Myocyte (in vitro differentiated cells): ENCODE data around the gene PDE6H. TPM values are rescaled to one million over a fixed set of nuclear protein-coding genes. Genes with fewer than 3 reads are reported as not detected.
A peak's percentile ranks its signal among the peaks of the same experiment; 100 is the strongest.

Experiments
- DNase-seq: peaks from one replicate; pipeline ENCODE4 v3.0.0-alpha.2; 2012; ENCODE audit warnings: low read depth
- total RNA-seq: library from RNA; depleted of rRNA; stranded (reverse); fragments of >200 nt; gene quantifications from 2 replicates; pipeline ENCODE4 v1.2.3, GENCODE V29; 2014

Gene PDE6H
- total RNA-seq, 1 donor from 2014 or later: not detected

DNA sequence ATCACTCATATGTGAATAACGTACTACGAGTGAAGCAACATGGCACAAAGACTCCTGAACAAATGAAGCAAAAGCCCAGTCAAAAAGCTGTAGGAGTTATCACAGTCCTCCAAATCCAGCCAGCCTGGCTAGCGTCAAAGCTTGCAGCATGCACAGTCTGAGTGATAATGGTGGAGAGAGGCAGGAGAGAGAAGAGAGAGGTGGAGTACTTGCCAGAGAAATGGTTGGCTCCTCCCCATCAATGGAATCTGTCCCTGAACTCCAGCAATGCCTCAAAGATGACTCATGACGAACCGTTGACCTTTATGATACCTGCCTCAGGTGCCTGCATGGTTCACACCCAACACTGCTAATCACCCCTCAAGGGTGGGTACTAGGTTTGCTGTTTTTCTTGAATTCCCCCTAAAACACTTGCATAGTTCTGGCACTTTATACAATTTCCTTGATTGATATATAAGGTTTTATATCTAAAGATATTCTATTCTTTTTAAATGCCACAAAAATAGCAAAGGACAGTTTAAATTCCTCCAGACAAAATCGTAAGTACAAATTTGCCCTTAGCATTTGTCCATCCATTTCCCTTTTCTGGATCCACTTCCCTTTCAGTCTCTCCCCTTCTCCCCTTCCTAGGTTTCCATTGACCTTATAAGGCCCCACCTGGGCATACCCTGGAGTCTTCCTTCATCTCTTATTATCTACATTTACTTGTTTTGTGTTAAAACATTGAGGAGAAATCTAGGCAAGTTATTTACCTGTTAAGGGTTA is 21.7 kb upstream of the PDE6H start:
- no peak for DNase-seq

DNA sequence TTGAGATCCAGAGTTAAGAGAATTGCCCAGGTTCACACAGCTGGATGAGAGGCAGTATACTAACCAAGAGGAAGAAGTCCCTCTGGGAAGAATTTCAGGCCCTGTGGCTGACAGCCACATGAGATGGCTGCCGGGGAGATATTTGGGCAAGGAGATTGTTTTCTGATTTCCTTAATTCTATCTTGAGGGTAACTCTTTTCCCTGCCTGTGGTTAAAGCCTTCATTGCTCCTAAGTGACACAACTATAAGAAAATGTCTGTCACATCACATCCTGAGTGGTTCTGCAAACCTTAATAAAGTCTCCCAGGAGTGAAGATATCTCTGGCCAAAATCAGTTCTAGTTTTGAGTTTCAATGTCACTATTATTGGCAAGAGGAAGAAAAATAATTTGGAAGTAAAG is 21.0 kb upstream of the PDE6H start:
- no peak for DNase-seq

DNA sequence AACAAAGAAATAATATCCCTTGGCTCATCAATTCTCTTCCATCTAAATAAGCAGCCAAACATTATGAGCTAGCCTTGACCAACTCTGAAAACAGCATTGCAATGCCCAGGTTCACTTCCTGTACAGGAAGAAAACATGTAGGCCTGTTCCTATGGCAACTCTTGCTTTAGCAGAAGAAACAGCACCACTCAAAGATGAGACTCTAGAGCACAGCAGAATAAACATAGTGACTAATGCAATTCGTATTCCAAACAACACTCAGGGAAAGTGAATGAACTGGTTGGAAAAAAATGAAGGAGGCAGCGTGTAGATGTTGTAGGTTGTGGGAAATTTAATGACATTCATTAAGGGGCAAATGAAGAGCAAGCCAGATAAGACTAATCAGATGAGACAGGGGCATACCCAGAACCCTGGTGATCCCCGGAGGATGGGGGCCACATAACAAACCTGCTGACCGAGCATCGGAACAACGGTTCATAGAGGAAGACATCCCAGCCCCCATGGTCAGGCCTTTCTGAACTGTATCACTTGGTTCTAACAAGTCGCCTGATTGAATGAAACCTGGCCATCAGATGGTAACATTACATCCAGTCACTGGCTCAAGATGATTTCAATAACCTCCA is 20.4 kb upstream of the PDE6H start:
- DNase-seq: peak; percentile 63

DNA sequence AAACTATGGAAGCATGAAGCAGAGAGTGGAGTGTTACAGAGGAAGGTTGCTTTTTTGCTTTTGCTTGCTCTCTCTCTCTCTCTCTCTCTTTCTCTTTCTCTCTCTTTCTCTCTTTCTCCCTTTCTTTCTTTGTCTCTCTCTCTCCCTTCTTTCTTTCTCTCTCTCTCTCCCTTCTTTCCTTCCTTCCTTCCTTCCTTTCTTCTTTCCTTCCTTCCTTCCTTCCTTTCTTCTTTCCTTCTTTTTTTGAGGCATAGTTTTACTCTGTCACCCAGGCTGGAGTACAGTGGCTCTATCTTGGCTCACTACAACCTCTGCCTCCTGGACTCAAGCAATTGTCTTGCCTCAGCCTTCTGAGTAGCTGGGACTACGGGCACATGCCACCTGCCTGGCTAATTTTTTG is 19.1 kb upstream of the PDE6H start:
- DNase-seq: no peak

DNA sequence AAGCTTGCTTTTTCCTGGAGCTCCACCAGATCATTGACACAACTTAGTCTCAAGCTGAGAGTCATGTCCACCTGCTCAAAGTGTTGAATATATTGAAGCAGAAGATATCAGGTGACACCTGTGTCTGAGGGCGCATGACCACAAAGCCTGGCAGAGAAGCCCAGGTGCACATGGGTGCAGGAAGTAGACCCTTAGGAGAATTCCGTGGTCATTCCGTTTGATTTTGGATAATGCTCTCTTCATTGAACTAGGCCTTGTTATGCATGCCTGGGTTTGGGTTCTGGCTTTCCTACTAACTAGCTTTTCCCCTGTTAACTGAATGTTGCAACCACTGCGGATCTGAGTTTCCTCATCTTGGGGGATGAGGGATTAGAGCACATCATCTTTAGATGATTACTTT is 18.6 kb upstream of the PDE6H start:
- no peak for DNase-seq

DNA sequence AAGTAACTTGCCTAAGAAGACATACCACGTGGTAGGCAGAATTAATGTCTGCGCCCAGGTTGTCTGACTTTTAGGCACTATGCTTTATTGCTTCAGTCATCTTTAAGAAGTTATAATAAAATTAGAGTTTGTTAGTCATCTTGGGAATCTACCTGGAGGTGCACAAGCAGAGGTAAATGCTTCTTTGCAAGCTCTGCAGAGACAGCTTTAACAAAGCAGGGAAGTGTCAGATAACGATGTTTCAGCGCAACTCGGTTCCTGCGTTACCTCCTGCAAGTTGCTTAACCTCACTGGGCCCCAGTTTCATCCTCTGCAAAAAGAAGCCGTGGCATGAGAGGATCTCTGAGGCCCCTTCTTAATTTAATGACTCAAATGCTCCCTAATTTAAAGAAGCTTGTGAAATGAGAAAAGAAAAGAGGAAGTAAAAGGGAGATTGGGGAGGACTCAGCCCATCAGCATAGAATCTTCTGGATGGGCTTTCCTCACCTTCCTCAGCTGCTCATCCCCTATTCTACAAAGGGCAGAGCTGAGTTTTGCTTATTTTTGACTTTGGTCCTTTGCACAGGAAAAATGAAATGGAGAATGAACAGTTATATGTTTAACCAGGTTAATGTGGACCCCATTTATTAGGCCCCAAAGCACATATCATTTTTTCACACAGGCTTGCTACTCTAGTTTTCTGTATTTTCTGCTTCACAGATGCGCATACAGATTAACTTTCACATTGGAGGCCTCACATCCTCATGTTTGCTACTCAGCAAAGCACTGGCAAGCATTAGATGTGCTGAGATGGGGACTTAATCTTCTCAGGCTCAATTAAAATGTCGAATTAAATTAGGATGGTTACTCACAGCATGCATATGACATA is 16.6 kb upstream of the PDE6H start:
- DNase-seq: no peak

DNA sequence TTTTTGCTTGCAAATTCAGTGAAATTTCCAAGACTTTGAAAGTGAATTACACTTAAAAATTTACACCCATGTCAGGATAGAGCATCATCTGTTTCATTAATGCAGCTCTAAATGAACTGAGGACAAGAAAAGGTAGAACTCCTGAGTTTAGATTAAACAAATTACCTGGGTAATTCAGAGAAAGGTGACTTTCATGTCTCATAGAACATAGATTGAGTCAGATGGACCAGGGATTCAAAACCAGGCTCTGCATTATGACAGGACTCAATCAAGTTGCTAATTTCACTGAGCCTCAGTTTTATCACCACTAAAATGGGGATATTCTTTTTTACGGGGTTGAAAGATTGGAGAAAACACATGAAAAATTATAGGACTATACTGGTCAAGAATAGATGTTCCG is 15.9 kb upstream of the PDE6H start:
- no peak for DNase-seq

DNA sequence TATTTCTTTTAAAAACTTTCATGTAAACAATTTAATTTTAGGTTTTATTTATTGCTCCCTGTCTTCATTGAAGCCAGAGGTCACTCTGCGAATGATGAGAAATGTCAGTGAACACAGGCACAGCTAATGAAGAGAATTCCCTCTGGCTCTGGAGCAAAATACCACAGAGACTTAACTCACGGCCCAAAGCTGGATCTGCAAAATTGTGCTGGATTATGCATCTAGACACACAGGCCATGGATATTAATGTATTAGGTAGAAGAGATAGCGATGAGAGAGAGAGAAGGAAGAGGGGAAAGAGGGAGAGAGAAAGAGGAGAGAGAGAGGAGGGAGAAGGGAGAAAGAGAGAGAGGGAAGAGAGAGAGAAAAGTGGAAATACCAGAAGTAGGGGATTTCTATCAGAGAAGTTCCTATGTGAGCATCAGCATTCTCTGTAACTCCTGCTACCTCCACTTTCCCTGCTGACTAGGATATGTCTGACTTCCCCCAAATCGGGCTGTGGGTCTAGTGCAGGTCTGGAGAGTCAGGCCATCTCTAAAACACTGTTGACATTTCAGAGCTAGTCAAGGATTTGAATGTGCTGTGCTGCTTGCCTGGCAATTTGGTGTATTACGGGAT is 15.2 kb upstream of the PDE6H start:
- no peak for DNase-seq

DNA sequence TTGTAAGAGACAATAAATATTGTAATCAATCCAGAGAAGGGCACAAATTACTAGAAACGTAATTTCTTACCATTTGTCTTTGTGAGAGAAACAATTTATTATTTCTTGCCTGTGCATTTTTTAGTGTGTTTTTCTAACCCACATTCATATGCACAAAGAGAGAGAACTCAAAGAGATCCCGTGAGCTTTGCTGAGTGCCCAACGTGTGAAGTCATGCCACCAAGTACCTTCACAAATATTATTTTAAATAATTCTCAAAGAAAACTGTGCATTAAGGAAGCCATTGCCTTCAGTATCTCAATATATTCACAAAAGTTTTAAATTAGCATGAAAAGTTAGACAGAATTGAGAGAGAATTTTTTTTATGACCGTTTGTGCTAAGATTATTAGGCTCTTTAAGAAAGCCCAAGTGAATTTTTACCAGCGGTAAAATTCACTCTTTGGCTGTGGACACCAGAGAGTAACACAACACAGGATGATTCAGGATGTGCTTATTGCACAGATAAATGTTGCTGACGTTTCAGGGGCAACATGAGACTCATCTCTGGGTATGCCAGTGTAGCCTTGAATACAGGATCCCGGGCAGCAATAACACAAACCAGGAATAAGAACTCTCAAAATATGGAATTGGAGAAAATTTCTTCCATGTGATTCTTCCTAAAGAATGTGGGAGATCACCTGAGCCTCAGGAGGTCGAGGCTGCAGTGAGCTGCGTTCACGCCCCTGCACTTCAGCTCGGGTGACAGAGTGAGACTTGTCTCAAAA is 14.3 kb upstream of the PDE6H start:
- DNase-seq: no peak

DNA sequence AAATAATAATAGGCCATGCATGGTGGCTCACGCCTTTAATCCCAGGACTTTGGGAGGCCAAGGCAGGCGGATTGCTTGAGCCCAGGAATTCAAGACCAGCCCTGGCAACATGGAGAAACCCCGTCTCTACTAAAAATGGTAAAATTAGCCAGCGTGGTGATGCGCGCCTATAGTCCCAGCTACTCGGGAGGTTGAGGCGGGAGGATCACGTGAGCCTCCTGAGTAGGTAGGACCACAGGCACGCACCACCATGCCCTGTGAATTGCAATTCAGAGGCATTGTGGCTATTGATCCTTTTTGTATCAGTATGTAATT is 13.8 kb upstream of the PDE6H start:
- no peak for DNase-seq

DNA sequence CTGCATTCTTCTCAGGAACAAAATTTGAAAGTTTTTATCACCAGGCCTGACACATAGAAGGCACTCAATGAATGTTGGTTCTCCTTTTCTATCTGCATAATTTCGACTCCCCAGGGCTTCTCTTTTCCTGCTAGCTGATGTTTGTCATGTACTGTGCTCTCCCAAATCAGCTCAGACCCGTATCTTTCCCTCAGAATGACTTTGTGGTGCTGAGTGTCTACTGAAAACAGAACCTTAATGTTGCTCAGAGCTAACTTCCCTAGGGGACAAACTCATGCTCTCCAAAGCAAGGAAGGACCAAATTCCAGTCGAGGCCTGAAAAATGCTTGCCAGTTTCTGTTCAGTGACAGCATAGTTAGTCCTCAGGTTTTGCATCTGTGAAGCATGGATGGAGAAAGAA is 13.4 kb upstream of the PDE6H start:
- no peak for DNase-seq

DNA sequence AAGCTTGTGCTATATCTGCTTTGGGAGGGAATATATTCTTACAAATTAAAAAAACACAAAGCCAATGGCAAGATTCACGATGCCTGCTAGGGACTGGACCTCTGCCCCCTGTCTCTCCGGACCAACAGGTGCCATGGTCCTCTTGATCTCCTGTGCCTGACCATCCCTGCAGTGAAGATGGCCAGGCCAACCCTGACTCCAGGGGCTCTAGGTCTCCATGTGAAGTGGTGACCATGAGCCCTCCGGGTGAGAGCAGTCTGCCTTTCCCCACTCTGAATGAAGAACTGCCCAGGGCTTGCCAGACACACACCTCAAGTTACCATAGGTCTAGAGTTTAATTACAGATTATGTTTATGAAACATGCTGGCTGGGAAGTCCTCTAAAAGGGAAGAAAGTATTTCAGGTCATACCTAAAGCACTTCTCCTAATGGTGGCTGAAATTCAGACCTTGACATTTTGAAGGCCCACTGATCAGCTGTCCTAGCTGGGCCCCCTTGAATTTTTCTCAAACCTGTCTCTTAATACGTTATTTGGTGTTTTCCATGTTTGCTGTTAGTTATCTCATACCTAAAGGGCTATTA is 12.8 kb upstream of the PDE6H start:
- no peak for DNase-seq

DNA sequence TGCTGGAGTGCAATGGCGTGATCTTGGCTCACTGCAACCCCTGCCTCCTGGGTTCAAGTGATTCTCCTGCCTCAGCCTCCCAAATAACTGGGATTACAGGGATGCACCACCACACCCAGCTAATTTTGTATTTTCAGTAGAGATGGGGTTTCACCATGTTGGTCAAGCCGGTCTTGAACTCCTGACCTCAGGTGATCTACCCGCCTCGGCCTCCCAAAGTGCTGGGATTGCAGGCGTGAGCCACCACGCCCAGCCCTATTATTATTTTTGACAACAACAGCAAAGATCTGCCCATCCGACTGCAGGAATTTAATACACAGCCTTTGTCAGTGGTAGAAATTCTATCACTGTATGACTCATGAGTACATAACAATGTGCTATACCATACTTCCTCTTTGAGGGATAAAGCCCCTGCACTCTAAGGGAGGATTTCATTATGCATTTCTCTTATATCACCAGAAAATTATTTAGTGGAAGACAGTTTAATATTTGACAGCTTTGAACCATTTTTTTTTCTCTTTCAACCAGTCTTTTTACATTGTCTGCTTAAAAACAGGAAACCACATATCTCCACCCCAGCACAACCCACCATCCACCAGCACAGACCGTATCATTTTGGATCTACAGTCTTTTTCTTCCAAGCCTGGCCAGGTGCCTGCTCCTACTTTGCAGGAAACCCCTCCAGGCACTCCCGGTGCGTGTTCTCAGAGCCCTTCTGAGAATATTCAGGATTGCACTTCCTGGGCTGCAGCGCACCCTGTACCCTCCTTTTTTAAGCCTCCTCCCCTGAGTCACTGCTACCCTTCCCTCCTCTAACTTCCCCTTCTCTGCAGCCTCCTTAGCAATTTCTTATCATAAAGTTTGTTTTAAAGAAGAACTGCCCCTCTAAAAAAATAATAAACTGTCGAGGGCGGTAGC is 12.0 kb upstream of the PDE6H start:
- no peak for DNase-seq

DNA sequence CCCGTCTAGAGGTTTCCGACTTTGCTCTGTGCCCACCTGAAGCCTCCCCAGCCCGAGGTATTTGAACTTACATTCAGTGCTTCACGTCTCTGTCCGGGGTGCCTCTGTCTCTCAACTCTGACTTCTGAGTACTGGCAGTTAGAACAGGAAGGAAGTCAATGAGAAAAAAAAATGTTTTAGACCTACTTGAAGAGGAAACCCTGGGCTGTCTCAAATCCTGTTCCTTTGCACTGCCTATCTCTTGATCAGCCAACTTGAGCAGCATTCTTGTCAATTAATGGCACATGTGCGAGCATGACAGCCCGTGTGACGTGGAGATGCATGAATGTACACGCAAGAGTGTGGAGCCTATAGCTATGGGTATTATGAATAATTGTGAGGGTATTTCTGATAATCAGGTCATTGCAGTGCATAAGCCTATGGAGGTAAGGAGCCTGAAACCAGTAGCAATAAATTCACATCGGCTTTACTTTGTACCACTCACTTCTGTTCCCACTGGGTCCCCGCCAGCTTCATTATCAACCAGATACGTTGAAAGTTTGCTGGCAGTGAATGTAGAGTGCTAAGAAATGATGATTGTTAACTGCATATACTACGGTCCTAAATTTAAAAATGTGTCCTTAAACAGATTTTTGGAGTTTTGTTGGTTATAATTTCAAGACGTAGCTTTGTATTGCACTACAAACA is 11.2 kb upstream of the PDE6H start, which contains the start of gene ARHGDIB:
Gene ARHGDIB (minus strand): TSS at position 136 of the 687 bp plus-strand sequence. CDS start 10,889 bp downstream, outside the sequence.
- DNase-seq: no peak

DNA sequence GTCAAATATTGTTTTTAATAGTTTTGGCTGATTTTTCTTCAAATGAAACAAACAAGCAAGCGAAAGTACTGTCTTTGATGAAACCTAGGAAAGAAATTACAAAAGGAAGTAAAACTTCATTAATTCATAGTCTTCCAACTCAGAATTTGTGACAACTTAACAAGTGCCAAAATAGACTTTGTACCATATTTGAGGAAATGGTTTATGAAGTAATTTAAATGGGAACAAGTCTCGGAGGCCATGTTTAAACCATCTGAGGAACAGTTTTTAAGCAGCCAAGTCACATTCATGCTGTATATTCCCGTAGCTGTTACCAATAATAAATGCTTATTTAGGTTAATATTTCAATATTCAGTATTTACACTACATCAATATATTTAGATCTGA is 10.7 kb upstream of the PDE6H start:
- no peak for DNase-seq

DNA sequence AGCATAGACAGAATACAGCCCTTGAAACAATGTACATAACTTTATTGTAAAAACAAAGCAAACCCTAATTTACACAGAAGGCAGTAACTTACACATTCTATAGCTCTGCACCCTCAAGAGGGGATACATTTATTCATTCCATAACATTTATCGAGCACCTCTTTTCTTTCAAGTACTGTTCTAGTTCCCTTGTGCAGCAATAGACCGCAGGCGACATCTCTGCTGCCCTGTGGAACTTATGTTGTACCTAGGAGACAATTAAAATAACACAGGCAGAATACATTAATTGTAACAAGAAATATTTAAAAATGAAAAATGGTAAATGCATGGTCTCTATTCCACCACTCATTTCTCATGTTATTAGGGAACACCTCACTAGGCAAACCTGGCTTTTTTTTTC is 10.0 kb upstream of the PDE6H start:
- no peak for DNase-seq

DNA sequence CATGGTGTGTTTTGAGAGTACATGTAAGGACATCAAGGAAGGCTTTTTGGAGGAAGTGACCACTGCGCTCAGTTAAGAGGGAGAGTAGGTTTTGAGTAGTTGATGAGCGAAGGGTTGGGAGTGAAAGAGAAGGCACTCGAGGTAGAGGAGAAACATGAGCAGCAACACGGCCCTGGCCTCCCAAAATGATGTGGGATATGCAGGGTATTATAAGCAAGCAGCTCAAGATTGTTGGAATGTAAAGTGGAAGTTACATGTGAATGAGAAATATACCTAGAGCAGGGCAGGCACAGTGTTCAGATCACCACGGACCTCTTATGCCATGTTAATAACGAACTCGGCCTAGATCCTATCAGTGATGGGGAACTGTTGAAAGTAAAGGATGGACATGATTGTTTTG is 9.3 kb upstream of the PDE6H start:
- DNase-seq: no peak

DNA sequence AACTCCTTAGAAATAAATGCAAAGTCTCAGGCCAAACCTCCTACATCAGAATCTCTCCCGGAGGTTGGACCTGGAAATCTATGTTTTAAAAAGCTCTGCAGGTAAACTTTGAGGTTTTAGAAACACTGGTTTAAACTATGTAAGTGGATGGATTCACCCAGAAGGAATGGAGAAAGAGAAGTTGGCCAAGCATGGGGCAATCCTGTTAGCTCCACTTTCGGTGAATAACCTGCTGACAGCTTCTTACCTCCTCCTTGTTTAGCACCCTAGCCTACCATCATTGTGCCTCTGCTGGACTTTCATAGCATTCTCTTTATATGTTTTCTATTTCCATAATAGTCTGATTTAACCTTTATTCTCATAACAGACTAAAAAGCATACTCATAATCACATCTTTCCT is 8.4 kb upstream of the PDE6H start:
- DNase-seq: no peak

DNA sequence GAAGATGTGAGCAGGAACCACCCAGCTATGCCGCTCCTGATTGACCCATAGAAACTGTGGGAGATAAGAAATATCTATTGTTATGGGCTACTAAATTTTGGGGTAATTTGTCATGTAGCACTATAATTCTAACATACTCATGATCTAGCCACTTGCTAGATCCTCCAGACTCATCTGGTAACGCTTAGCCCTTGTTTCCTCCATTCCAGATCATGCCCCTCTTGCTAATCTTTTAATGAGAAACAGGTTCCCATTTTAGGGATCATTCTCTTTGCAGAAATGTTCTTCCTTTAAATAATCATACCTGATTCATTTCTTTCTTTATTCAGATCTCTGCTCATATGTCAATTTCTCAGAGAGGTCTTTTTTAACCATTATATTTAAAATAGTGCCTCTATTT is 7.6 kb upstream of the PDE6H start:
- no peak for DNase-seq
